NOMO-1 treated with dmso at 0.1 percent for 144 hours (cell line): ENCODE results near the gene RHOT1.
"Not testable (repeated sequence)": the region's sequence is repeated elsewhere in the genome, so short reads cannot be mapped to it uniquely, and the experiment has no call there.

Experiments
- DNase-seq: peaks from one replicate; lab custom pipeline; 2025; ENCODE audit not compliant: unreplicated experiment; lab: John Stamatoyannopoulos, UW

The RHOT1 gene

DNA sequence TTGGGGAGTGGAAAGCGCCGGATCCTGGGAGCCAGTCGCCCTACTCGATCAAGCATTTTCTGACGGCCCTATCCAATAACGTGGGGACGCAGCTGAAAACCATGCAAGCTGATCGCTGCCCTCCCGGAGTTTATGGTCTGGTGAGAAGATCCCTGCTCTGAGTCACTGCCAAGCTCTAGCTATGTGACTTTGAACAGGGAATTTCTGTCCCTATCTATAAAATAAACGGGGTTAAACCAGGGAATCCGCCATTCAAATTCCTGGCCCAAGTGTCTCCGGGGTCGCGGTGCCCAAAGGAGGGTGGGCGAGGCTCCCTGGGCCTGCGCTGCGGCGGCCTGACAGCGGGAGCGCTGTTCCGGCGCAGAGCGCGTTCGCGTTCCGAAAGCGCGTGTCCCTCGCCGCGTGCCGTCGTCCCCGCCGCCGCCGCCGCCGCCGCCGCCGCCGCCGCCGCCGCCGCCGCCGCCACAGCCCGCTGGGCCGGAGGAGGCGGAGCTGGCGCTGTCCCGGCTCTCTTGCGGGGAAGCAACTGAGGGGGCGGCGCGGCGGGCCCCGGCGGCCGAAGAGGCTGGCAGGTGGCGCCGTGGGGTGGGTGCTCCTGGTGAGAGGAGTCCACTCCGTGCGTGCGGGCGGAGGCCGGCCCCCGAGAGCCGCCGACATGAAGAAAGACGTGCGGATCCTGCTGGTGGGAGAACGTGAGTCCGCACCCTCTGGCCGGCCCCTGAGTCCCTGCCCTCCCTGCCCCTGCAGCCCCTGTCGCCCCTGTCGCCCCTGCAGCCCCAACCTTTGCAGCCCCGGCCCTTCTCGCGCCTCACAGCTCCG, at the start of gene RHOT1:
Gene RHOT1, plus strand, starts transcription at position 465 of the 819 bp plus-strand sequence. Its CDS starts 191 bp downstream, at position 656.
- peak; percentile 58 for DNase-seq

GRCh38 chr17:32099686-32100085, 42.6 kb upstream of the RHOT1 start:
- DNase-seq: no peak

GRCh38 chr17:32100323-32100722, 42.0 kb upstream of the RHOT1 start:
- not testable (repeated sequence) for DNase-seq

- no peak for DNase-seq
Measured at GRCh38 chr17:32100971-32101631, 41.2 kb upstream of the RHOT1 start.

DNA sequence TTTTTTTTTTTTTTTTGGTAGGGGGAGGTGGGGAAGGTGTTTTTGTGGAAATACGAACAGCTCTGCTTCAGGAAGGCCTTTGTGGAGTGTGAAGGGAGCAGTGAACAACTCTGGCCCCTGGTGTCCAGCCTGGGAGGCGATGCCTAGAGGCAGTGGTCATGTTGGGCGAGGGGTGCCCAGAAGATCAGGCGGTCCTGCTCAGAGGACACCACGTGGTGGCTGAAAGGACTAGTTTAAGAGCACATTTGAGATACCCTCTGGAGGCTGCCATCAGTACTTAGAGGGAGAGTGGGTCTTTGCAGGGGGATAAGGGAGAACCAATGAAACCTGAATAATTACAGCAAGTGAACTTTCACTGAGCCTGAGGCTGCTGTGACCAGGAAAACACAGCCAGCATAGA, 40.1 kb upstream of the RHOT1 start:
- no peak for DNase-seq

DNA sequence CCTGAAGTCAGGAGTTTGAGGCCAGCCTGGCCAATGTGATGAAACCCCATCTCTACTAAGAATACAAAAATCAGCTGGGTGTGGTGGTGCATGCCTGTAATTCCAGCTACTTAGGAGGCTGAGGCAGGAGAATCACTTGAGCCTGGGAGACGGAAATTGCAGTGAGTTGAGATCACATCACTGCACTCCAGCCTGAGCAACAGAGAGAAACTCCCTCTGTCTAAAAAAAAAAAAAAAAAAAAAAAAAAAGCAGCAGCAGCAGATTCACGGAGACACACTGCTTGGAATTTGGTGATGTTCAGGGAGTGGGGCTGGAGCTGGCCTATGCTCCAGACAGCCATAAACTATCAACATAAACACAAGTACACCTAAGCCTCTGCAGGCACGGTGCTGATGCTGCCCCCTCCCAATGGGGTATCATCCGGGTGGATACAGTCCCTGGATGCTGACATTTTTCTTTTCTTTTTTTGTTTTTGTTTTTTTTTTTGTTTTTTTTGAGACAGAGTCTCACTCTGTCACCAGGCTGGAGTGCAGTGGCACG, 39.6 kb upstream of the RHOT1 start:
- DNase-seq: no peak

DNA sequence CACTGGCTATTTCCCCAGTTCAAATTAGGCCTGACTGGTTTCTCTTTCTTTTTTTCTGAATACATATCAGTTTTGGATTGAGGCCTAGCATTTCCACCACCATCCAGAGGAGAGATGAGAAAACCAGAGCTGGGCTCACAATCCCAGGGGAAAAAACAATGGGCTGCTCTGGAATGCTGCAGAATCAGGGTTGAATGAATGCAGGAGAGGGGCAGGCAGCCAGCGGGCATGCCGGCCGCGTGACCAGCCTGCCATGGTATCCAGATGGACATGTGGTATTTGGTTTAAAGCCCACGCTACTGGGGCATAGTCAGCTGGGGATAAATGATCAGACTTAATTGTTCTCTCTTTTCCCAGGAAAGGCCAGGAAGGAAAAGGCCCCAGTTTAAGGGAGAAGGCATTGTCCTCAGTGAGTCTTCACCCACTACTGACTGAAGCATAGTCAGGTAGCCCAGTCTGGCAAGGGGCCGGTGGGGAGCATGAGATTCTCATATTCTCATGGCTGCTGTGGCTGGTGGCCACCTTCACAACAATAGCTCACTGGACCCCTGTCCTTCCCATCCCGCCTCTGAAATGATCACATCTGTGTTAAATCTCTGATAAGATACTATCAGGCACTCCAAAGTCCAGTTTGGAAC, 38.7 kb upstream of the RHOT1 start:
- DNase-seq: no peak

DNA sequence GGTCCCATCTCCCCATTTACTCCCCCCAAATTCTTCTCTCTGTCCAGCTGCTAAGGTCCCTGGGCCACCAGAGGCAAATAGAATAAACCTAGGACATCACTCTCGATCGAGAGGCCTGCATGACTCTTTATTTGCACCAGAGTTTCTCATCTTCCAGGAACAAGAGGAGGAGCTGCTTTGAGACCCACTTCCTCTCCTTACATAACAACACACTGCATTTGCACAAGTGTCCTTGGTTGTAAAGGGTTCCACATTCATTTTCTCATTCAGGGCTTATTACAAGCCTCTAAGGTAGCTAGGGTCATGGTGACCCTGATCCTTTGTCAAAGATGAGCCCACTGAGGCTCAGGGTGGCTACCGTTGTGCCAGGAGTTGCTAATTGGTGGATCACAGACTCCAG, 38.1 kb upstream of the RHOT1 start:
- DNase-seq: no peak

- not testable (repeated sequence) for DNase-seq
Measured at GRCh38 chr17:32106471-32106981, 35.8 kb upstream of the RHOT1 start.

DNA sequence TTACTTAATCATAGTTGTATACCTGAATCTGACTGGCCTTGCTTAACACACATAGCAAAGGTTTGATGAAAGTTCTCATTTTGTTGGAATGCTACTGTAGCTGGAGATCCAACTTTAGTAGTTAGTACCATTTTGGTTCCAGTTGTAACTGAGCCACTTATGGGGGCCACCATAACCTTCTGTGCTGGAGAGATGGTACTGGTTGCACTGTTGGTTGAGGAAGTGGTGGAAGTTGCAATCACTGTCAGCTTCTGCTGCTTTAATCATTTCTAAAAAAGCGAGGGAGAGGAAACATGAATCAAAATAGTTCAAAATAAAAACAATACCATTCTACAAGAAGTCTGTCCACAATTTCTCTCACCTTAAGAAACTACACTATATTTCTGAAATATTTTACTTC, 35.1 kb upstream of the RHOT1 start:
- DNase-seq: not testable (repeated sequence)

DNA sequence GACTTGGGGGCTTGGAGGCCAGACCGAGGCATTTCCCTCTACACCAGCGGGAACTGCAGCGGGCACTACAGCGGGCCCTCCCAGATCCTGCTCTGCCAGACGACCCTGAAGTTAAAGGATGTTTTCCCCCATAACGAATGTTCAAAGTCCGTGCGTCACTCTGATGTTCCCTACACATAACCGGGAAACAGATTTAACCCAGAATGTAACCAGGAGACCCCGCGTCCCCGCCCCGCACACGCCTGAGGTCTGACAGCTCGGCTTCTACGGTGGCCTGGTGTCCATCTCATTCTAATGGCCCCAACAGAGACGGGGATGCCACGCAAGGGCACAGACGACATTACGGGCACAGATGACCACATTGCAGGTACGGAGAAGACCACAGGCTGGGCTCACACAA, 31.7 kb upstream of the RHOT1 start:
- DNase-seq: no peak

- DNase-seq: no peak
Measured at GRCh38 chr17:32111141-32111771, 31.0 kb upstream of the RHOT1 start.

- no peak for DNase-seq
Measured at GRCh38 chr17:32112416-32112815, 29.9 kb upstream of the RHOT1 start.

GRCh38 chr17:32114536-32114935, 27.8 kb upstream of the RHOT1 start:
- DNase-seq: no peak

GRCh38 chr17:32115546-32115945, 26.8 kb upstream of the RHOT1 start:
- DNase-seq: not testable (repeated sequence)

GRCh38 chr17:32116937-32117336, 25.4 kb upstream of the RHOT1 start:
- DNase-seq: no peak

GRCh38 chr17:32117399-32117798, 24.9 kb upstream of the RHOT1 start:
- DNase-seq: no peak

- not testable (repeated sequence) for DNase-seq
Measured at GRCh38 chr17:32118088-32118487, 24.2 kb upstream of the RHOT1 start.

GRCh38 chr17:32118835-32119234, 23.5 kb upstream of the RHOT1 start:
- no peak for DNase-seq

DNA sequence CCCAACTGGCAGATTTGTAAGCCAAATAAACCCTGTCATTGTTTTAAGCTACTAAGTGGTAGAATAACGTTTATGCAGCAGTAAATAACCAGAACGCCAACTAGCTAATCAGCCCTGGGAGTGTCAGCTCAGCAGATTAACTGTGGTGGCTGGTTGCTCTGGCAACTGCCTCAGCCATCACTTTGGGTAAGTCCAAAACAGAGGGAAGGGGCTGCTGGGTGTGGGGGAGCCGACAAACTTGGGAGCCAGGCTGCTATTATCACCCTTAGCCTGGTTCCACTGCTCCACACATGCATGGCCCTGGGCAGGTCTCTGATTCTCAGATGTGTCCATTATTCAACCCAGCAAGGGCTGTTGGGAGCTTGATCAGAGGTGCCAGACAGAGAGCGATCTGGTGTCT, 22.2 kb upstream of the RHOT1 start:
- DNase-seq: no peak

DNA sequence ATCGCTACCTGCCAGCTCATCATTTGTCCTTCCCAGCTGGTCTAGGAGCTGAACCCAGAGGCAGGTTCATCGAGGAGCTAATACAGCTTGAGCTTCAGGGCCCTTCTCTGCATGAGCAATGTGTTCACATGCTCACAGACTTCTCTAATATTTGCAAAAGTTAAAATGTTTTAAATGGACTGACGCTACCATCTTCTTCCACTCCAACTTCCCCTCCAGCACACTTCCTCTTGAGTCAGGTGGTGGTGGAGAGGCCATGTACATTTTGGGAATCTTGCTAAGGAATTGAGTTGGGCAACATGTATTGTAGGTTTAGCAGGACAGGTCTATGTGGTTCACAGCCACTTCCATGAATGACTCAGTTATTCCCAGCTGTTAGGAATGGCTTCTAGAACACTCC, 21.6 kb upstream of the RHOT1 start:
- no peak for DNase-seq
